Transverse colon (tissue), 4 donors: ENCODE results near the gene MAPKAP1. TPM values are rescaled to one million over a fixed set of nuclear protein-coding genes. Genes with fewer than 3 reads are reported as not detected.
A peak's percentile ranks its signal among the peaks of the same experiment; 100 is the strongest.

Source experiments
- DNase-seq: peaks from one replicate; pipeline ENCODE4 v3.0.0-alpha.2; 2019
- H3K27ac ChIP-seq, 4 donors: fragments of 200-600 bp; sonication (generic); 2 replicates each; pipeline ENCODE4 v1.5.1; 2016 to 2018; ENCODE audit warnings: inconsistent platforms in 4 of 4
- H3K27me3 ChIP-seq: fragments of 200-600 bp; sonication (generic); 2 replicates; pipeline ENCODE4 v1.5.1; 2017; ENCODE audit warnings: inconsistent platforms
- H3K36me3 ChIP-seq, 4 donors: fragments of 200-600 bp; sonication (generic); 2 replicates each; pipeline ENCODE4 v1.5.1; 2017 to 2019; ENCODE audit warnings: inconsistent platforms in 4 of 4
- H3K4me1 ChIP-seq, 4 donors: fragments of 200-600 bp; sonication (generic); 2 replicates each; pipeline ENCODE4 v1.5.1; 2017 to 2020; ENCODE audit warnings: inconsistent platforms in 4 of 4
- H3K4me3 ChIP-seq, 4 donors: fragments of 200-600 bp; sonication (generic); 1 replicate in 1 of 4; 2 replicates in 3 of 4; pipeline versions ENCODE4 v1.5.1 to v1.6.1; 2017 to 2019; ENCODE audit warnings: inconsistent platforms in 4 of 4
- H3K9me3 ChIP-seq, 2 donors: fragments of 200-600 bp; sonication (generic); 2 replicates each; pipeline ENCODE4 v1.5.1; 2017 to 2019; ENCODE audit warnings: inconsistent platforms in 2 of 2
- CTCF ChIP-seq, 5 experiments: fragments of 200-600 bp in 3 of 5; fragments of 450-650 bp in 2 of 5; sonication (generic) in 3 of 5; IDR thresholded peaks; 1 replicate in 2 of 5; 2 replicates in 3 of 5; pipeline ENCODE4 v1.5.1; 2016 to 2017; ENCODE audit warnings: antibody characterized with exemption in 5 of 5, inconsistent platforms in 3 of 5, mild to moderate bottlenecking in 2 of 5, moderate library complexity in 1 of 5
- EP300 ChIP-seq: sonication (generic); formaldehyde crosslinking; IDR thresholded peaks from one replicate; pipeline ENCODE4 v1.6.1; 2017; ENCODE audit warnings: antibody characterized with exemption, low read depth
- POLR2A ChIP-seq: fragments of 450-650 bp; IDR thresholded peaks from one replicate; pipeline ENCODE4 v1.6.1; 2016; ENCODE audit warnings: antibody characterized with exemption, mild to moderate bottlenecking, moderate library complexity
- POLR2AphosphoS5 ChIP-seq, 3 donors: sonication (generic); formaldehyde crosslinking; IDR thresholded peaks; one replicate each; pipeline ENCODE4 v1.6.1; 2016; ENCODE audit warnings: antibody characterized with exemption in 3 of 3
- whole genome bisulfite sequencing, 2 donors: methylation state at CpG; one replicate each; pipeline ENCODE4 v1.1.5; 2018; ENCODE audit warnings: low coverage in 1 of 2; 5-methylcytosine and 5-hydroxymethylcytosine counted together
- in situ Hi-C, 4 donors: fragments of 200-750 bp; cut with MboI; loops; one replicate each; pipeline versions ENCODE4 v1.15.0 to v1.15.1; 2017; ENCODE audit warnings: low sequenced_read_pairs in 3 of 4, low pct_ligation_motif_present in 1 of 4, low pct_unique_long_range_greater_than_20kb in 1 of 4
- intact Hi-C: fragments of 100-400 bp; cut with DNase I; formaldehyde crosslinking; loops from one replicate; pipeline ENCODE4 v1.15.1; 2023; ENCODE audit warnings: low total_unique reads
- total RNA-seq, 4 donors: library from RNA; depleted of rRNA; stranded (reverse); fragments of >200 nt; gene quantifications; one replicate each; pipeline ENCODE4 v1.1.0, GENCODE V29; 2016

MAPKAP1 gene
- total RNA-seq: 10 to 100 TPM; 59.8 to 83.4 (median 71.2) TPM

GRCh38 chr9:125706651-125707471 lies at the start of gene MAPKAP1:
TSS of gene MAPKAP1 (minus strand) at chr9:125707208. CDS start at chr9:125672574, 34,634 bp downstream.
- peak within 1 kb of the TSS; percentile 81 to 89 (median 84) for H3K27ac ChIP-seq
- peaks cover 4 to 18% (median 12%) of the 10 kb centered on the region in 4 donors for H3K4me1 ChIP-seq
- 0% methylated on average over 63 of the region's 63 CpGs; no CpG with 5 or more reads in 1 of the 2 donors for WGBS, 2 donors
- intact Hi-C loops (no loop called here), in situ Hi-C loops (no loop called here)
- H3K27me3 ChIP-seq: no peaks in the 10 kb centered on the region
- no peaks in the 10 kb centered on the region for H3K9me3 ChIP-seq
- peak within 1 kb of the TSS; percentile 78 to 99 (median 88) for H3K4me3 ChIP-seq
- TF ChIP-seq POLR2AphosphoS5 (IDR thresholded peaks at IDR 0.05) (peak; percentile 65 to 87 (median 82)), EP300 (no peak), POLR2A (peak; percentile 73), CTCF (IDR thresholded peaks at IDR 0.05) (no peak)
- H3K36me3 ChIP-seq: no peaks in the 10 kb centered on the region
- peak; percentile 98 for DNase-seq

GRCh38 chr9:125756518-125756917 lies 49.5 kb upstream of the MAPKAP1 start:
- H3K4me1 ChIP-seq: peaks cover 0 to 35% (median 5%) of the 10 kb centered on the region in 4 donors
- intact Hi-C loops (no loop called here), in situ Hi-C loops (no loop called here)
- no peak overlapping the region for H3K4me3 ChIP-seq
- H3K27ac ChIP-seq: no peak overlapping the region
- no peak for DNase-seq
- no peaks in the 10 kb centered on the region for H3K9me3 ChIP-seq
- H3K36me3 ChIP-seq: no peaks in the 10 kb centered on the region
- TF ChIP-seq POLR2A: no peak
- no peak for TF ChIP-seq EP300
- no peak for TF ChIP-seq POLR2AphosphoS5 (IDR thresholded peaks at IDR 0.05)
- TF ChIP-seq CTCF (IDR thresholded peaks at IDR 0.05): no peak
- H3K27me3 ChIP-seq: no peaks in the 10 kb centered on the region
- WGBS, 2 donors: 90 to 100% methylated on average over 1 to 4 of the region's 4 CpGs

GRCh38 chr9:125755340-125755739 lies 48.3 kb upstream of the MAPKAP1 start:
- DNase-seq: no peak
- no peak overlapping the region for H3K4me3 ChIP-seq
- in situ Hi-C loops: no loop called here
- H3K27me3 ChIP-seq: no peaks in the 10 kb centered on the region
- no peak overlapping the region for H3K27ac ChIP-seq
- no peaks in the 10 kb centered on the region for H3K9me3 ChIP-seq
- H3K4me1 ChIP-seq: peaks cover 0 to 40% (median 5%) of the 10 kb centered on the region in 4 donors
- intact Hi-C loops: no loop called here
- 80 to 83% methylated on average over 1 of the region's 1 CpG for WGBS, 2 donors
- TF ChIP-seq EP300: no peak
- no peak for TF ChIP-seq POLR2AphosphoS5 (IDR thresholded peaks at IDR 0.05)
- no peak for TF ChIP-seq POLR2A
- no peak for TF ChIP-seq CTCF (IDR thresholded peaks at IDR 0.05)
- no peaks in the 10 kb centered on the region for H3K36me3 ChIP-seq

- Histone ChIP-seq H3K36me3 (no peaks in the 10 kb centered on the region), H3K4me1 (peaks cover 0 to 41% (median 7%) of the 10 kb centered on the region in 4 donors), H3K9me3 (no peaks in the 10 kb centered on the region), H3K27ac (peak overlapping the region in 2 of 4 donors; percentile 8 to 10), H3K27me3 (no peaks in the 10 kb centered on the region), H3K4me3 (no peak overlapping the region)
- no peak for DNase-seq
- TF ChIP-seq POLR2AphosphoS5 (IDR thresholded peaks at IDR 0.05): no peak
- no peak for TF ChIP-seq POLR2A
- no peak for TF ChIP-seq EP300
- TF ChIP-seq CTCF (IDR thresholded peaks at IDR 0.05): no peak
- intact Hi-C loops (no loop called here), in situ Hi-C loops (no loop called here)
- 58% methylated on average over 2 of the region's 2 CpGs for WGBS, 2 donors
Measured at GRCh38 chr9:125754096-125754495, 47.1 kb upstream of the MAPKAP1 start.
